OCI-LY7 (cell line): ENCODE measurements around the gene TK2. TPM values are rescaled to one million over a fixed set of nuclear protein-coding genes. Genes with fewer than 3 reads are reported as not detected.

Source experiments
- BruUV-seq: library from RNA; stranded (reverse); fragments of 400-500 nt; replicated peaks from 2 replicates; lab custom pipeline; 2021; lab: Mats Ljungman, UMichigan
- CTCF ChIA-PET: fragments of 300-600 bp; sonication (Branson Sonifier 250); formaldehyde crosslinking; loops from one replicate; lab custom pipeline; 2022; ENCODE audit warnings: antibody characterized with exemption; ENCODE audit not compliant: unreplicated experiment; lab: Charles Lee
- POLR2A ChIA-PET: fragments of 300-600 bp; sonication (Branson Sonifier 250); formaldehyde crosslinking; loops from one replicate; lab custom pipeline; 2022; ENCODE audit warnings: antibody characterized with exemption; lab: Charles Lee
- DNase-seq: peaks from one replicate; pipeline ENCODE4 v3.0.0-alpha.2; 2015; ENCODE audit warnings: low spot score
- H2AFZ ChIP-seq: fragments of 200-600 bp; sonication (generic), shearing (Covaris generic); 2 replicates; pipeline ENCODE4 v1.6.1; 2014; ENCODE audit warnings: mild to moderate bottlenecking, antibody characterized with exemption, low read length, moderate library complexity
- H3K27ac ChIP-seq: fragments of 200-600 bp; sonication (generic); 2 replicates; pipeline ENCODE4 v1.5.1; 2014; ENCODE audit warnings: mixed run types, low read depth, mild to moderate bottlenecking, moderate library complexity, low read length, inconsistent platforms; ENCODE audit not compliant: poor library complexity, severe bottlenecking
- H3K36me3 ChIP-seq: fragments of 200-600 bp; sonication (generic); 2 replicates; pipeline ENCODE4 v1.6.1; 2014; ENCODE audit warnings: mild to moderate bottlenecking, antibody characterized with exemption, low read length, moderate library complexity, mixed read lengths; ENCODE audit not compliant: insufficient read depth
- H3K4me1 ChIP-seq: fragments of 200-600 bp; sonication (generic); 2 replicates; pipeline ENCODE4 v1.5.1; 2014; ENCODE audit warnings: mild to moderate bottlenecking, low read length; ENCODE audit not compliant: insufficient read depth, poor library complexity, severe bottlenecking
- H3K4me2 ChIP-seq: fragments of 200-600 bp; sonication (generic); 2 replicates; pipeline ENCODE4 v1.6.1; 2014; ENCODE audit warnings: mild to moderate bottlenecking, low read length
- H3K4me3 ChIP-seq: fragments of 200-600 bp; sonication (generic); 2 replicates; pipeline ENCODE4 v1.5.1; 2014; ENCODE audit warnings: mild to moderate bottlenecking, low read depth, low read length; ENCODE audit not compliant: poor library complexity, severe bottlenecking
- H3K79me2 ChIP-seq: fragments of 200-600 bp; sonication (generic); 2 replicates; pipeline ENCODE4 v1.6.1; 2016; ENCODE audit warnings: low read depth, mild to moderate bottlenecking, low read length, moderate library complexity, mixed read lengths; ENCODE audit not compliant: insufficient read depth
- H3K9me2 ChIP-seq: fragments of 200-600 bp; sonication (generic); 2 replicates; pipeline ENCODE4 v1.6.1; 2016; ENCODE audit warnings: mild to moderate bottlenecking, low read length, mixed read lengths; ENCODE audit not compliant: insufficient read depth
- H3K9me3 ChIP-seq: fragments of 200-600 bp; sonication (generic); 2 replicates; pipeline ENCODE4 v1.6.1; 2014; ENCODE audit warnings: mild to moderate bottlenecking, mixed run types, low read length, mixed read lengths
- H4K20me1 ChIP-seq: fragments of 200-600 bp; sonication (generic); 2 replicates; pipeline ENCODE4 v1.6.1; 2014; ENCODE audit warnings: mild to moderate bottlenecking, antibody characterized with exemption, low read length, moderate library complexity, mixed read lengths; ENCODE audit not compliant: insufficient read depth
- CTCF ChIP-seq: fragments of 200-600 bp; sonication (generic); conservative IDR thresholded peaks from 2 replicates; pipeline ENCODE4 v1.5.1; 2014; ENCODE audit warnings: mild to moderate bottlenecking, antibody characterized with exemption, low read length, moderate library complexity, mixed read lengths
- EZH2phosphoT487 ChIP-seq: fragments of 200-600 bp; sonication (generic); IDR thresholded peaks from 2 replicates; pipeline ENCODE4 v1.6.1; 2018; ENCODE audit warnings: low read depth, borderline replicate concordance, mild to moderate bottlenecking, mixed run types, antibody characterized with exemption, low read length, moderate library complexity, mixed read lengths
- intact Hi-C: fragments of 100-400 bp; cut with micrococcal nuclease; formaldehyde crosslinking; loops from one replicate; pipeline ENCODE4 v1.10.0; 2022; ENCODE audit not compliant: unreplicated experiment
- total RNA-seq, 2 experiments: library from RNA; depleted of rRNA in 1 of 2; stranded (reverse); fragments of >200 nt in 1 of 2; shearing (Covaris generic) in 1 of 2; gene quantifications; 2 replicates each; pipeline ENCODE4 v1.2.3, GENCODE V29; 2014 to 2022

Gene TK2
- total RNA-seq, 2 experiments from 2014 or later, result 0.06 to 1.9 TPM

- no peaks in the 10 kb centered on the region for H3K9me3 ChIP-seq
- TSS peak; percentile 98 for BruUV-seq
- ChIA-PET POLR2A (interaction anchor here (0.8 to 3.8 kb wide), 12 partner anchors 8 to 75 kb away, joined by 3 to 23 read pairs (median 5); no protein-coding TSS in a partner anchor), CTCF (interaction anchor here (1.2 to 1.5 kb wide), 2 partner anchors 12 to 35 kb away, joined by 3 read pairs; no protein-coding TSS in a partner anchor)
- peaks cover 70% of the 10 kb centered on the region for H3K4me1 ChIP-seq
- H3K9me2 ChIP-seq, result no peaks in the 10 kb centered on the region
- H3K27ac ChIP-seq, result peak overlapping the region; percentile 68
- peak overlapping the region; percentile 95 for H3K4me2 ChIP-seq
- peak overlapping the region; percentile 75 for H3K4me3 ChIP-seq
- H4K20me1 ChIP-seq, result peaks cover 13% of the 10 kb centered on the region; the same call in 1 of the 2 replicates
- peak overlapping the region; percentile 89 for H2AFZ ChIP-seq
- peaks cover 29% of the 10 kb centered on the region for H3K36me3 ChIP-seq
- DNase-seq, result peak; percentile 26
- no peak for TF ChIP-seq CTCF
- TF ChIP-seq EZH2phosphoT487, result no peak
- H3K79me2 ChIP-seq, result peaks cover 33% of the 10 kb centered on the region
- intact Hi-C loops, result loop anchor here (1.0 to 5.0 kb wide), 4 partner anchors 27 to 73 kb away; partner anchors contain the start of gene CMTM3
Measured at GRCh38 chr16:66551788-66552285, 1.9 kb upstream of the TK2 start.

- ChIA-PET POLR2A (interaction anchor here (0.7 to 3.8 kb wide), 11 partner anchors 9 to 75 kb away, joined by 3 to 23 read pairs (median 5); no protein-coding TSS in a partner anchor), CTCF (interaction anchor here (1.2 kb wide), 1 partner anchor 34 kb away, joined by 3 read pairs; no protein-coding TSS in a partner anchor)
- Histone ChIP-seq H2AFZ (peak overlapping the region; percentile 89), H4K20me1 (peaks cover 13% of the 10 kb centered on the region; the same call in 1 of the 2 replicates), H3K79me2 (peaks cover 28% of the 10 kb centered on the region), H3K4me1 (peaks cover 73% of the 10 kb centered on the region), H3K9me3 (no peaks in the 10 kb centered on the region), H3K4me3 (peak overlapping the region; percentile 75), H3K27ac (peak overlapping the region; percentile 68), H3K9me2 (no peaks in the 10 kb centered on the region), H3K36me3 (peaks cover 27% of the 10 kb centered on the region), H3K4me2 (peak overlapping the region; percentile 95)
- intact Hi-C loops, result loop anchor here (1.0 to 5.0 kb wide), 2 partner anchors 35 to 51 kb away; partner anchors contain the start of gene CMTM3
- peak; percentile 68 for TF ChIP-seq CTCF
- no peak for TF ChIP-seq EZH2phosphoT487
- DNase-seq, result peak; percentile 82
- BruUV-seq, result no TSS peak
Measured at GRCh38 chr16:66551348-66551759, 1.4 kb upstream of the TK2 start.
